Measurements from ENCODE around the gene OPALIN.
"Not testable (repeated sequence)": the region's sequence is repeated elsewhere in the genome, so short reads cannot be mapped to it uniquely, and the experiment has no call there.

The OPALIN gene

DNA sequence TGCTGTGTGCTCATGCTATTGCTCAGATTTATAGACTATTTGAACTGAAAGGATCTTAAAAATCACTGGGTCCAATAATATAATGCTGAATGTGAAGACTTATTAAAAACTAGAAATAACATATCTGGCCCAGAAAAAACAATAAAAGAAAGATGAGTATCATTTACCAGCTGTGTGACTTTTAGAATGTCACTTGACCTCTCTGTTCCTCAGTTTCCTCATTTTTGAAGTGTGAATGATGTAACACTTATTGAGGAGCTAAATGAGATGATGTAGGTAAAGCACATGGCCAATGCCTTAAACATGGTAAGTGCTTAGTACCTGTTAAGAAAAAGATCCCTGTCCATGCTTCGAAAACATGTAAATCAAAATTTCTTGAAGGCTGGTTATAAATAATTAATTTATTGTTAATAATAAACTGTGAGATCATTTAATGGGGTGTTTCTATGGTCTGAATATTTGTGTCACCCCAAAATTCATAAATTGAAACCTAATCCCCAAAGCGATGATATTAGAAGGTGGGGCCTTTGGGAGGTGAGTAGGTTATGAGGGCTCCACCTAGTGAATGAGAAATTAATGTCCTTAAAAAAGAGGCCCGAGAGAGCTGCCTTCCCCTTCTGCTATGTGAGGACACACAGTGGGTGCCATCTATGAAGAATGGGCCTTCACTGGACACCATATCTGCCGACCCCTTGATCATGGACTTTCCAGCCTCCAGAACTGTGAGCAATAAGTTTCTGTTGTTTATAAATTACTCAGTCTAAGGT is 41.6 kb downstream of the OPALIN start:
- peaks cover 7% of the 10 kb centered on the region for H3K27me3 Mint-ChIP-seq
- CTCF ChIA-PET = interaction anchor here (0.9 kb wide), 1 partner anchor 12 kb away, joined by 3 read pairs; no protein-coding TSS in a partner anchor
- no peak for DNase-seq
- no peak overlapping the region for H3K27ac Mint-ChIP-seq
- H3K4me3 Mint-ChIP-seq = no peak overlapping the region
- H3K36me3 Mint-ChIP-seq = no peaks in the 10 kb centered on the region
- H3K9me3 Mint-ChIP-seq = no peaks in the 10 kb centered on the region
- no peaks in the 10 kb centered on the region for H3K4me1 Mint-ChIP-seq

DNA sequence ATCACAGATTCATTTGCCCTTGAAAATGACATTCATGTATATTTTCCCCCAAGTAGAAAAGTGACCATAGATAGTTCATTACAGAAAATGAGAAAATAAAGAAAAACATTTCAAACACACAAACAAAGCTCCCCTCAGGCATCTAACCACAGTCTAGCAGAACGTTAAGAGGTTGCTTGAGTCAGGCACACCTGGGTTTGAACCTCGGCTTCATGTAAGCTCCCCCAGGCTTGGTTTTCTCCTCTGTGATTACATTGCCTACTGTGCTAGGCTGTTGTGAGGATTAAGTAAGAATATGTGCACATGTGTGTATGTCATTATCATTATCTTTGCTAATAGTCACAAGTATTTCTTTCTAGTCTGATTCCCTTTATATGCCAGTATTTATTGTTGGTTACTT is 45.5 kb downstream of the OPALIN start:
- H3K4me1 Mint-ChIP-seq = no peaks in the 10 kb centered on the region
- no peak overlapping the region for H3K27ac Mint-ChIP-seq
- peaks cover 10% of the 10 kb centered on the region for H3K27me3 Mint-ChIP-seq
- DNase-seq = no peak
- CTCF ChIA-PET = no interaction called here
- no peak overlapping the region for H3K4me3 Mint-ChIP-seq
- H3K36me3 Mint-ChIP-seq = no peaks in the 10 kb centered on the region
- no peaks in the 10 kb centered on the region for H3K9me3 Mint-ChIP-seq

DNA sequence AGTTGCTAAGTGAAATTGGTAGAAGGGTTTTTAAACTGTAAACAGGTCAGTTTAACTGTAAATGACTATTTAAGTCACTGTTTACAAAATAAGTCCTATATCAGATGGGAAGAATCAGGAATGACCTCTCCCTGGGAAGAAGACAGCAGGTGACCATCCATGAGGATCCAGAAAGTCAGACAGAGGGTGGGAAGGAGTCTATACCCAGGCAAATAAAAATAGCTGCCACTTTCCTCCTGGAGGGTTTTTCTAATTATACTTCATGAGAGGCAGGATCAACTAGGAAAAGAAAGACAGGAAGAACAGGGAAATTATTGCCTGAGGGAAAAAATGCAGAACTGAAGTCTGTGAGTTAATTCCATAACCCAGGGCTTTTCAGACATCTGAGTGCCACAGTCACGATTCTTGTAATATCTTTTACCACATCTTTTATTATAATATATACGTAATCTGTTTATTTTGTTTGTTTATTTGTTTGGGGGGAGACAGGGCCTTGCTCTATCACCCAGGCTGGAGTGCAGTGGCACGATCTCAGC is 47.6 kb downstream of the OPALIN start:
- H3K9me3 Mint-ChIP-seq = no peaks in the 10 kb centered on the region
- no peaks in the 10 kb centered on the region for H3K36me3 Mint-ChIP-seq
- no peak for DNase-seq
- H3K4me1 Mint-ChIP-seq = no peaks in the 10 kb centered on the region
- H3K27me3 Mint-ChIP-seq = peaks cover 12% of the 10 kb centered on the region
- no peak overlapping the region for H3K4me3 Mint-ChIP-seq
- CTCF ChIA-PET = interaction anchor here (1.0 to 1.4 kb wide), 2 partner anchors 24 to 82 kb away, joined by 3 to 5 read pairs; no protein-coding TSS in a partner anchor
- no peak overlapping the region for H3K27ac Mint-ChIP-seq

DNA sequence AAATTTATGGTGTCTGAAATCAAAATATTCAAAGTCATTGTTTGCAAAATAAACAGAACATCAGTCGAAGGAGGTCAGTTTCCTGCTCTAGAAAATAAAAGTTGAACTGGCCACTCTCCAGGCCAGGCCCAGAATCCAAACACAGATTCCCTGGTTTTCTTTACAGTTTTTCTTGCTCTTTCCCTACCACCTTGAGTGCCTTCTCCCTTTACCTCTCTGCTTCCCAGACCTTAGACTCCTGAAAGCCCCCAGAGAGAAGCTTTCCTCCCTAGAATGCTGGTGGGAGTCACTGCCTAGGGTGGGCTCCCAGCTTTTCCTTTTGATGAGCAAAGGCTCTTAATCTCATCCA is 48.5 kb downstream of the OPALIN start:
- CTCF ChIA-PET = no interaction called here
- no peak for DNase-seq
- Mint-ChIP-seq H3K27me3 (peaks cover 12% of the 10 kb centered on the region), H3K27ac (no peak overlapping the region), H3K4me1 (no peaks in the 10 kb centered on the region), H3K4me3 (no peak overlapping the region), H3K36me3 (no peaks in the 10 kb centered on the region), H3K9me3 (no peaks in the 10 kb centered on the region)

DNA sequence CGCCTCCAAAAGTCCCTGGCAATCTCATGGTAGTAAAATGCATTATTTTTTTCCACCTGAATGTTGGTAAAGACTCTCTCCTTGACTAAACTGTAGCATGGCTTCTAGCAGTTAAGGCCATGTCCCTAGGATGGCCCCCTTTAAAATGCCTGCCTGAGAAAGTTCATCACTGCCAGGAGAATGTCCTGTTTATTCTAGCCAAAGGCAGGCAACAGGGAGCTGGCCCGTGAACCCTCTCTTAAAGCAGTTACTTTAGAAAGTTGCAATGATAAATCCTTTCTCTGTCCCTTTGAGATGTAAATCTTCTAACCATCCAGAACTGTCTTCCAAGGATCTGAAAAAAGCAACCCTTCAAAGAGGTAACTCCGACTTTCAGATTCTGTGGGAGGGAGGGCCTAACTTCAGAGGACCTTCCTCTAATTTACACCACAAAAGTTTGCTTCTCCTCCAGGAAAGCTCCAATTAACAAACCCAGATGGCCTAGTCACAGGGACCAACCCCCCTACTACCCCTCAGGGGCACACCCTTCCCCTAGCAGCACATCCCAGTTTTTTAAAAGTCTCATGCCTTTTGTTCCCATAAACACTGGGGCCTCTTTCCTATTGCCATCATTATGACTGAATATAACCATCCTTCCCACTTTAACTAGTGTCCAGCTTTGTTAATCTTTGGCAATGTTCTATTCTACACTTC is 49.0 kb downstream of the OPALIN start:
- no peaks in the 10 kb centered on the region for H3K9me3 Mint-ChIP-seq
- no peaks in the 10 kb centered on the region for H3K36me3 Mint-ChIP-seq
- H3K27me3 Mint-ChIP-seq = peaks cover 16% of the 10 kb centered on the region
- no peaks in the 10 kb centered on the region for H3K4me1 Mint-ChIP-seq
- no peak overlapping the region for H3K4me3 Mint-ChIP-seq
- no peak overlapping the region for H3K27ac Mint-ChIP-seq
- CTCF ChIA-PET = interaction anchor here (0.9 kb wide), 1 partner anchor 24 kb away, joined by 3 read pairs; no protein-coding TSS in a partner anchor
- no peak for DNase-seq

DNA sequence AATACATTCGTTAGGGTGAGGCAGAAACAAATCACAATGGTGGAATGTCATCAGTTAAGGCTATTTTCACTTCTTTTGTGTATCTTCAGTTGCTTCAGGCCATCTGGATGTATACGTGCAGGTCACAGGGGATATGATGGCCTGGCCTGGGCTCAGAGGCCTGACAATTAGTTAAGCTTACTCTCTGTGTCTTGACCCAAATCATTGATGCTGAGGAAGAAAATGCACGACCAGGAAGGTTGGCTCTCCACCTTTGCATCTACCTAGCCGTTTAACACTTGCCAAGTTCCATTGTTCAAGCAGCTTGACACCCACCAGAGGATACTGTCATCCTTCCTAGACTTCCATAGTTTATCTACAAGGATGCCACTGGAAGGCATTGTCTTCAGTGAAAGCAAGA is 49.9 kb downstream of the OPALIN start:
- not testable (repeated sequence) for H3K9me3 Mint-ChIP-seq, H3K27ac Mint-ChIP-seq, H3K4me1 Mint-ChIP-seq, DNase-seq, H3K4me3 Mint-ChIP-seq, H3K36me3 Mint-ChIP-seq
- CTCF ChIA-PET = interaction anchor here (1.4 kb wide), 1 partner anchor 292 kb away, joined by 4 read pairs; no protein-coding TSS in a partner anchor
- H3K27me3 Mint-ChIP-seq = peaks cover 23% of the 10 kb centered on the region

DNA sequence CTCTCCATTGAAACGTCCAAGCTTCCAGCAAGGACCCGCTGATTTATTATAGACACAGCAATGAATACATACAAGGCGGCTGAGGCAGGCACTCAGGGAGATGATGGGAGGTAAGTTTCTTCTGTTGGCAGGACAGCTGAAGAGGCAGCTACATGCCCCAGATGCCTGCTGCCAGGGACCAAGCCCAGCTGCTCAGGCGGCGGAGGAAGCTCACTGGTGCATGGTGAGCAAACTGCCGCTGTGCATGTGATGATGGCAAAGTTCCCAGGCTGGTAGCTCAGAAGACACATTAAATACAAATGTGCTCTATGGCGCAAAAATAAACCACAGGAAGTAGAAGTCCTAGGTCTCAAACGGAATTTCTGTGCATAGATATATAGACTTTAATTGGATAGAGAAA is 52.3 kb downstream of the OPALIN start:
- Mint-ChIP-seq H3K27ac (no peak overlapping the region), H3K27me3 (peaks cover 20% of the 10 kb centered on the region), H3K36me3 (no peaks in the 10 kb centered on the region), H3K4me1 (no peaks in the 10 kb centered on the region), H3K4me3 (no peak overlapping the region), H3K9me3 (no peaks in the 10 kb centered on the region)
- no peak for DNase-seq
- CTCF ChIA-PET = no interaction called here

DNA sequence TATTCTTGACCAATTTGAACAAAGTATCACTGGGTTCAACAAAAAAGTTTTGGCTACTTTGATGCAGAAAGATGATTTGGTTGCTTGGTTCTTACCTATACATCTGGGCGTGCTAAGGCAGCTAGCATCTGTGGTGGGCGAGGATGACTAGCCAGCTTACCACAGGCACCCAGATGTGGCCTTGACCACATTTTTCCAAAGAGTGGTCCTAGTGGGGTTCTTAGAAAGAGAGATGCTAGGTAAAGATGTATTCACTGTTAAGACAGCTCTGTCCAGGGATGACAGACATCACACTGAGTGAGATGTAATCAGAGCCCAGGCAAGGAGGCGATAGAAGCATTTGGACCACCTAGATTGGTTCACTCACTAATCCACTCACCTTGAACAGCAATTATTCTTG is 53.8 kb downstream of the OPALIN start:
- DNase-seq = no peak
- CTCF ChIA-PET = interaction anchor here (1.0 kb wide), 2 partner anchors 10 to 35 kb away, joined by 3 to 4 read pairs; no protein-coding TSS in a partner anchor
- H3K27me3 Mint-ChIP-seq = peaks cover 18% of the 10 kb centered on the region
- H3K4me1 Mint-ChIP-seq = no peaks in the 10 kb centered on the region
- H3K27ac Mint-ChIP-seq = no peak overlapping the region
- no peaks in the 10 kb centered on the region for H3K36me3 Mint-ChIP-seq
- H3K9me3 Mint-ChIP-seq = no peaks in the 10 kb centered on the region
- H3K4me3 Mint-ChIP-seq = no peak overlapping the region

DNA sequence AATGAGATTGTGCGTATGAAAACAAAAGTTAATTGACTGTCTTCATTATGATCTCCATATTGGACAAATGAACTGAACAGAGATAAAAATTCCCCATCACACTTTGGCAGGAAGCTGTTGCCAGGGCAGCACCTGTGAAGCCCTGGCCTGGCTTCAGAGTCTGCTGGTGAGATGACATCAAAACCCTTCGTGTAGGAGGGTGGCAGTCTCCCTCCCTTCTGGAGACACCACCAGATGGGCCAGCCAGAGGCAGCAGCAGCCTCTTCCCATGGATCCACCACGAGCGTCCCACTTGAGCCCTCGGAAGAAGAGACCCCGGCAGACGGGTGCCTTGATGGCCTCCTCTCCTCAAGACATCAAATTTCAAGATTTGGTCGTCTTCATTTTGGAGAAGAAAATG is 54.6 kb downstream of the OPALIN start, which contains the start of gene DNTT:
Gene DNTT (plus strand): TSS at position 205 of the 400 bp plus-strand sequence. CDS start 64 bp downstream, at position 269.
- Mint-ChIP-seq H3K27me3 (peaks cover 16% of the 10 kb centered on the region), H3K27ac (no peak within 1 kb of the TSS), H3K4me3 (no peak within 1 kb of the TSS), H3K36me3 (no peaks in the 10 kb centered on the region), H3K4me1 (peaks cover 7% of the 10 kb centered on the region), H3K9me3 (no peaks in the 10 kb centered on the region)
- no peak for DNase-seq
- CTCF ChIA-PET = interaction anchor here (1.0 kb wide), 3 partner anchors 9 to 35 kb away, joined by 3 to 4 read pairs (median 3); no protein-coding TSS in a partner anchor

DNA sequence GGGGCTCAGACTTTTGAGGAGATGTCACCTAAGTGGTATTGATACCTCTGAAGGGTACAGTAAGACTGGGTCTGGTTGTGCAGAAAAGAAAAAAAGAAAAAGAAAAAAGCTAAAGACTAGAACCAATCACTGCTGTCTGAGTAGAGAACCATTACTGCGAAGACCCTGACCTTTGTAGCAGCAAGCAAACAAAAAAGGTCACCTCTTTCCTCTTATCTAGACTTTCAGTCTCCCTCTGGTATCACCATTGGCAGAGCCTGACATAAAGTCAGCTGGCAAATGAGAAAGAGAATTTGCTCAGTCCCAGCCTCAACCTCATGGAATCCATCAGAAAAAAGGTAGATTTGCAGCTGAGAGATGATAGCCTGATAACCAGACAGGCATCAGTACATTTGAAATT is 57.2 kb downstream of the OPALIN start:
- Mint-ChIP-seq H3K27me3 (peaks cover 14% of the 10 kb centered on the region), H3K36me3 (no peaks in the 10 kb centered on the region), H3K4me1 (peaks cover 16% of the 10 kb centered on the region), H3K9me3 (no peaks in the 10 kb centered on the region), H3K27ac (no peak overlapping the region), H3K4me3 (no peak overlapping the region)
- DNase-seq = no peak
- CTCF ChIA-PET = interaction anchor here (1.0 to 2.8 kb wide), 3 partner anchors 10 to 73 kb away, joined by 4 to 11 read pairs (median 5); no protein-coding TSS in a partner anchor

DNA sequence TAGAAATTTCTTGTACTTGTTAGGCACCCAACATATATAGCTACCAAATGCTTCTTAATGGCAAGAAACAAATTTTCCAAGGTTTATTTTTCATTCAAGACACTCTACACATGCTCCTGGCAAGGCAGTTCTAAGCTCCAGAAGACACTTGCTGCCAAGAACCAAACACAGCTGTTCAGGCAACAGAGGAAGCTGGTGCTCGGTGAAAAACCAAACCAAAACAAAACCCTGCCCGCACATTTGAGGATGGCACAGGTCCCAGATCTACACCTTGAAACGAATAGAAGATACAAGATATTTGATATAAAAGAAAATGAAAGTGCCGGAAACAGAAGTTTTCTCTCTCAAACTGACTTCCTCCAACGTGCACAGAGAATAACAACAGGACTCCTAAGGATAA is 59.4 kb downstream of the OPALIN start:
- Mint-ChIP-seq H3K9me3 (no peaks in the 10 kb centered on the region), H3K36me3 (no peaks in the 10 kb centered on the region), H3K27me3 (peaks cover 3% of the 10 kb centered on the region), H3K4me1 (peaks cover 22% of the 10 kb centered on the region), H3K27ac (peak overlapping the region; percentile 75), H3K4me3 (peak overlapping the region; percentile 11)
- DNase-seq = peak; percentile 33
- CTCF ChIA-PET = interaction anchor here (1.1 to 2.9 kb wide), 2 partner anchors 70 to 606 kb away, joined by 3 to 11 read pairs; partner anchors contain the start of gene TCTN3

DNA sequence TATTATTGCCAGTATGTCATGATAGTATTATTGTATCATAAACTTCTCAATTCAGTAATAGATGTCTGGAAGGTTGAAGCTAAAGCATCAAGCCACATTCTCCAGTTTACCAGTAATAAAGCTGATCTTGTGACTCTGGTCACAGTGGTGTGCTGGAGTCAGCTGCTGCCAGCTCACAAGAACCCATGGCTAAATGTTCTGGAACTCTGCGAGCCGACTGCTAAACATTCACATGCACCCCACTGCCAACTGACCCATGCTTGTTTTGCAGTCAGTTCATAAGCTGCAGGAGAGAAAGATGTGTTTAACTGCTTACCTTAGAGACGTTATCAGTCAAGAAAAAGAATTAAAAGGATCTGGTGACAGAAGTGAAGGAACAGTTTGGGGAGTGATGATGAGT is 60.4 kb downstream of the OPALIN start:
- Mint-ChIP-seq H3K9me3 (no peaks in the 10 kb centered on the region), H3K36me3 (no peaks in the 10 kb centered on the region), H3K4me1 (peaks cover 22% of the 10 kb centered on the region), H3K27ac (no peak overlapping the region), H3K4me3 (no peak overlapping the region), H3K27me3 (peaks cover 3% of the 10 kb centered on the region)
- no peak for DNase-seq
- CTCF ChIA-PET = interaction anchor here (2.9 kb wide), 1 partner anchor 69 kb away, joined by 11 read pairs; no protein-coding TSS in a partner anchor

DNA sequence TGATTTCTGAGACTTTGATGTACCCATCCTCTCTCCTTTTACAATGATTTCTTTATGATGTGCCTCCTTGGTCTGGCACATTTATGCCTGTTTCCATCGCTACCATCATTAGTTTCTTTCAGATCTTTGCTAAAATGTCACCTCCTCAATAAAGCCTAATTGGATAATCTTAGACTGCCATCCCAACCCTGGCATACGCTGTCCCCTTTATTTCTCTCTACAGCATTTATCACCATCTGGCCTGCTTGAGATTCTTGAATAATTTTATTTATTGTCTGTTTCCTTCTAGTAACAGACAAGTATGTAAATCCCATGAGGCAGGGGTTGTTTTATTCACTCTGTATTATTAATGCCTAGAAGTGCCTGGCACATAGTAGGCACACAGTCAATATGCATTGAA is 61.3 kb downstream of the OPALIN start:
- DNase-seq = no peak
- CTCF ChIA-PET = interaction anchor here (2.9 kb wide), 1 partner anchor 68 kb away, joined by 11 read pairs; no protein-coding TSS in a partner anchor
- no peaks in the 10 kb centered on the region for H3K36me3 Mint-ChIP-seq
- no peak overlapping the region for H3K27ac Mint-ChIP-seq
- no peak overlapping the region for H3K4me3 Mint-ChIP-seq
- H3K9me3 Mint-ChIP-seq = no peaks in the 10 kb centered on the region
- peaks cover 22% of the 10 kb centered on the region for H3K4me1 Mint-ChIP-seq
- H3K27me3 Mint-ChIP-seq = peaks cover 3% of the 10 kb centered on the region

DNA sequence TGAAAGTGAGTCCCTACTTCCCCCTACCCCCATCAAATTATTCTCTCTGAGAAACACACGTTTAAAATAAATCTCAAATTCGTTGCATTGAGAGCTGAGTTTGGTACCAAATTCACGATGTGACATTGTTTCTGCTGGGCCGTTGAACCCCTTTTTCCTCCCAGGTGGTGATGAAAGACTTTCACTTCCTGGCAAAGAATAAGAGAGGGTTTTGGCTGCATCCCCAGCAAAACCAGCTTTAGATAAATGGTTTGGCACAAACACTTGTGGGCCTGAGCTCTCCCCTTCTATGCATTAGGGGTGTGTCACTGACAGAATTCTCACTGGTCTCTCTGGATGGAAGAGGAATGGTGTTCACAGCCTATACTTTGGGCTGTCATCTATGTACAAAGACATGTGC is 63.3 kb downstream of the OPALIN start:
- no peak for DNase-seq
- Mint-ChIP-seq H3K4me3 (no peak overlapping the region), H3K36me3 (no peaks in the 10 kb centered on the region), H3K9me3 (no peaks in the 10 kb centered on the region), H3K27ac (no peak overlapping the region), H3K4me1 (peaks cover 22% of the 10 kb centered on the region), H3K27me3 (peaks cover 3% of the 10 kb centered on the region)
- CTCF ChIA-PET = interaction anchor here (1.3 to 7.5 kb wide), 5 partner anchors 9 to 279 kb away, joined by 3 to 135 read pairs (median 13); partner anchors contain the start of gene DNTT
